ENCODE measurements around the gene DNAH14.
"Not testable (repeated sequence)": the region's sequence is repeated elsewhere in the genome, so short reads cannot be mapped to it uniquely, and the experiment has no call there.

GRCh38 chr1:225211694-225212442, 282.4 kb downstream of the DNAH14 start:
- not testable (repeated sequence) for TF ChIP-seq POLR2AphosphoS5, CTCF, POLR2A (IDR thresholded peaks at IDR 0.05)

All from breast epithelium (tissue), 3 donors.